HG03045 (cell line): Measurements from ENCODE around the gene STK24.
"Not testable (repeated sequence)": the region's sequence is repeated elsewhere in the genome, so short reads cannot be mapped to it uniquely, and the experiment has no call there.

ENCODE experiments used
- ATAC-seq: cut with Tn5 transposase; IDR thresholded peaks from one replicate; pipeline ENCODE4 v1.9.1; 2021; ENCODE audit warnings: mild to moderate bottlenecking, moderate library complexity; ENCODE audit not compliant: unreplicated experiment

The STK24 gene

DNA sequence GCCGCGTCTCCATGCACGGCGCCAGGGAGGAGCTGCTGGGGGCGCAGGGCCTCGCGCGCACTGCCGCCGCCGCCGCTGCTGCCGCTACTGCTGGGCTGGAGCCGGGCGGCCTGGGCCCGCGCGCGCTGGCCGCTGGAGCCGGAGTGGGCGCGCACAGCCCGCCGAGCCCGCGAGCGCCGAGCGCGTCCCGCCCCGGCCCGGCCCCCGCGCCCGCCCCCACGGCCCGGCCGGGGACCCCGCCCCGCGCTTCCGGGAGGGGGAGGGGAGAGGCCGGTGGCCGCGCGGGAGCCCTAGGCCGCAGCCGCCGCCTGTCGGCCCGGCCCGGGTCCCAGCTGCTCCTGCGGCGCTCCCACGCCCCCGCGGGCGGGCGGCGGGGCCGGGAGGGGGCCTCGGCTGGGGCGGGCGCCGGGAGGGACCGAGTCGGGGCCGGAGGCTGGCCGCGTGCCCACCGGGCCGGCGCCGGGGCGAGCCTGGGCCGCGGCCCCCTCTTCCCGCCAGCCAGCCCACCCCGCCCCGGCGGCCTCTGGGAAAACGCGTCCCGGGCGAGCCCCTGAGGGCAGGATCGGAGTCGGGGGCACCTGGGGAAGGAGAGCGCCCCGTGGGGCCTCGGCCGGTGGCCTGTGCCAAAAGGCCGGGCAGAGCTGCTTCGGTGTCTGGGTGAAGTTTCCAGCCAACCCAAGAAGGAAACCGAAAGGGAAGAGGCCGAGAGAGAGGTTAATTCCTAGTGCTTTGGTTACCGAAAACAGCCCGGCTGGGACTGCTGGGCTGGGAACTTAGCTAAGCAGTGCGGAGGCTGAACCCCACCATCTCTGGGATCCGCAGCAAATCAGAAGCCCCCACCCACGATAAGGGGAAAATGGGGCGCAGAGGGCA, at the start of gene STK24:
Gene STK24, minus strand, starts transcription at position 145 of the 873 bp plus-strand sequence. CDS start 321 bp downstream, outside the sequence.
- ATAC-seq, result peak; percentile 72

DNA sequence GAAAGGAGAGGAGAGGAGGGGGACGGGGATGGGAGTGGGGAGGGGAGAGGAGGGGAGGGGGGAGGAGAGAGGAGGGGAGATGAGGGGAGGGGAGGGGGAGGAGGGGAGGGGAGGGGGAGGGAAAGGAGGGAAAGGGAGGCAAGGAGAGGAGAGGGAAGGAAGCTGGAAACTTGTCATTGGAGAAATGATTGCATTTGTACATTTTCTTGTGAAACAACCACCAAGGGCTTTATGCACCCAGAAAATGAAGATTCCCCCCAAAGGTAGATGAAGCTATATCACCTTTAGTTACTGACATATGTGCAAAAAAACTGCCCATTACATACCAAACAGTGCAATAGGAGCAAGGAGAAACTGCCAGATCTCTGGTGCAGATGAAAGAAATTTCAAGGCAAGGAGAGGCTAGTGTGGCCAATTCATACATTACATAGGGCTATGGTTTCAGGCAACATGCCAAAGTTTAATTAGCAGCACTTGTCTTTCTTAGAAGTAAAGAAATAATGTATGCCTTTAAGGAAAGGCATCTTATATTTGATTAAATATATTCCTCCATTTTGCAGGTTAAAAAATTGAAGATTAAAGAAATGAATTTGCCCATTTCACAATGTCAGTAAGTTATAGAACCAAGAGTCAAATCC, 49.5 kb upstream of the STK24 start:
- no peak for ATAC-seq

DNA sequence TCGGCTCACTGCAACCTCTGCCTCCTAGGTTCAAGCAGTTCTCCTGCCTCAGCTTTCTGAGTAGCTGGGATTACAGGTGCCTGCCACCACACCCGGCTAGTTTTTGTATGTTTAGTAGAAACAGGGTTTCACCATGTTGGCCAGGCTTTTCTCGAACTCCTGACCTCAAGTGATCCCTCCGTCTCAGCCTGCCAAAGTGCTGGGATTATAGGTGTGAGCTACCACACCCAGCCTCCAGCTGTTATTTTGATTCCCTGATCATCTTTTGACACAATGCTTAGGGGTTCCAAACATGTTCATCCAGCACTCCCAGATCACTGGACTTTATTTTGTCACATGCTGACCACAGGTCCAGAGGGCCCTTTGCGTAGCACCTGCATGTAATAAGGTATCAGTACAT, 47.7 kb upstream of the STK24 start:
- ATAC-seq, result not testable (repeated sequence)

DNA sequence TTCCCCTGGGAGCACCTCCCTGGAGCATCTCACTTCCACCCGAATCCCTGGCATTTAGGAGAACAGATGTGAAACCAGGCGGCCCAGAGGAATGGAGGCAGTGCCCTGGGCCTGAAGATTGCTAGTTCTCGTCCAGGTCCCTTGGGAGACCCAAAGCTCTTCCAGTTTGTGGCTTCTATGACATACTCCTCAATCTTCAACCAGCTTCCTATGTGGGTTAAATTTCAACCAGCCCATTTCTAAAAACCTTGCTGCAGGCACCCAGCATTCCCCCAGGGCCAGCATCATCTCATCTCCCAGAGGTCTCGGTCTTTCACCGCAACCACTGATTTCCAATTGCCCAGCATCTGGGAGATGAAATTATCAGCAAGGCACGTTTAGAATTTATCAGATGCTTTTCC, 46.0 kb upstream of the STK24 start:
- no peak for ATAC-seq

GRCh38 chr13:98619556-98619955, 42.6 kb upstream of the STK24 start:
- ATAC-seq, result no peak

DNA sequence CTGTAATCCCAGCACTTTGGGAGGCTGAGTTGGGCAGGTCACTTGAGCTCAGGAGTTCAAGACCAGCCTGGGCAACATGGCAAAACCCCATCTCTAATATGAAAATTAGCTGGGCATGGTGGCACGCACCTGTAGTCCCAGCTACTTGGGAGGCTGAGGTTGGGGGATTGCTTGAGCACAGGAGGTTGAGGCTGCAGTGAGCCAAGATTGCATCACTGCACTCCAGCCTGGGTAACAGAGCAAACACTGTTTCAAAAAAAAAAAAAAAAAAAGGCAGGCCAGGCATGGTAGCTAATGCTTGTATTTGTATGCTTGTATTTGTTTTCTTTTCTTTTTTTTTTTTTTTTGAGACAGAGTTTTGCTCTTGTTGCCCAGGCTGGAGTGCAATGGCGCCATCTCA, 38.7 kb upstream of the STK24 start:
- ATAC-seq, result not testable (repeated sequence)

GRCh38 chr13:98613591-98613990, 36.7 kb upstream of the STK24 start:
- ATAC-seq, result no peak

GRCh38 chr13:98609756-98610155, 32.8 kb upstream of the STK24 start:
- ATAC-seq, result no peak

DNA sequence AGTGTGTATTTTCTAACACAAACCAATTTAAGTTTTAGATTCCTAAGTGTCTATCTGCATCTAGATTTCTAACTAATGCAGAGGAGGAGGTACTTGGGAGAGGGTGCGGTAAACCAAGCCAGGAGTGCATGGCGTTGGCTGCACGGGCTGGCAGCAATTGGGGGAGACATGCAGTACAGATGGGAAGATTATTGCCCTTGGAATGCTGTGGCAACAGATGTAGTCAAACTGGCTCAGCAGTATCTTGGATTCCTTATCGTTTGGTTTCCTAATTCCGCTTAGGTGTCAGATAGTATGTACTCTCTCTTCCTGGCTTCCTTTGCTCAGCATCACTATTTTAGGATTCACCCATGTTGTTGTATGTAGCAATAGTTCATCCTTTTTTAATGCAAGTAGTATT, 29.4 kb upstream of the STK24 start:
- no peak for ATAC-seq

DNA sequence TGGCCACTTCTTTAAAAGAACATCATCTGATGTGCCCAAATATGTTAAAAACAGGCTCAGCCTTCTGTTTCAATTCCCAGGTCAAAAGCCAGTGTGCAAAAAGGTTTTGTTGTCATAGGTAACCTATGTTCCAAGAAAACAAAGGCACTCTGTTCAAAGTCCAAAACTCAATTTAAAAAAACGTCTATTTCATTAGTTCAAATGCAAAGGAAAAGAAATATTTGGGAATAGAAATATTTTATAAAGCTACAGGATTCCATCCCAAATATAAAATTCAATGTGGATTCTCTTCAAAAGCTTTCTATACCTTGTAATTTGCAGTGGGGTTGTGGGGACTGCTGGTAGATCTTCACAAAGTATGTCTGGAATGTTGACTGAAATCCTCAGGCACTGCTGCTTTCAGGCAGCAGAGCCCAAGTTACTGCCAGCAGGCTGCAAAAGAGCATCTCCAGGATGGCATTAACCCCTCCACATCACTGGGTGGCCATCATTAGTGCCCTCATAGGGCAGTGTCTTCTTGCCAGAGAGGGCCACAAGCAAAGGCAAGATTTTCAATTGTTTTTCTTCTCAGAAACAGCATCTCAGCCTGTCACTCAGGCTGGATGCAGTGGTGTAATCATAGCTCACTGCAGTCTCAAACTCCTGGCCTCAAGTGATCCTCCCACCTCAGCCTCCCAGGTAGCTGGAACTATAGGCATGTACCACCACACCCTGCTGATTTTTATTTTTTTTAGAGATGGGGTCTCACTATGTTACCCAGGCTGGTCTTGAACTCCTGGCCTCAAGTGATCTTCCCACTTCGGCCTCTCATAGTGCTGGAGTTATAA, 22.8 kb upstream of the STK24 start:
- ATAC-seq, result no peak

DNA sequence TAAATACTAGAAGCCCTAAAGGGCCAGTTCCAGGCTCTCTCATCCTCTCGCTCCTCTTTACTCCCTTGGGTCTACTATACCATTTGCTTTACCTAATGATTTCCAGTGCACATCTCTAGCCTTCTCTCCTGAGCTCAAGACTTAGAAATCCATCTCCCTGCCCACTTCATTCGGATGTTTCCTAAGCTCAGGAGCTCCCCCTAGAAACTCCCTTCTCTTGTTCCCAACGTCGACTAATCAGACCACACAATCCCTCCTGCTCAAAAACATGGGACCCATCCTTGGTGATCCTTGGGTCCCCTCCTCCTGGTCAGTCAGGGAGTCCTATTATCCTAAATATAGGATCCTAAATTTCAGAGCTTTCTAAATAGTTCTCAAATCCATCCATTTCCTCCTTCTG, 21.1 kb upstream of the STK24 start:
- no peak for ATAC-seq

GRCh38 chr13:98595134-98595533, 18.2 kb upstream of the STK24 start:
- ATAC-seq, result no peak

DNA sequence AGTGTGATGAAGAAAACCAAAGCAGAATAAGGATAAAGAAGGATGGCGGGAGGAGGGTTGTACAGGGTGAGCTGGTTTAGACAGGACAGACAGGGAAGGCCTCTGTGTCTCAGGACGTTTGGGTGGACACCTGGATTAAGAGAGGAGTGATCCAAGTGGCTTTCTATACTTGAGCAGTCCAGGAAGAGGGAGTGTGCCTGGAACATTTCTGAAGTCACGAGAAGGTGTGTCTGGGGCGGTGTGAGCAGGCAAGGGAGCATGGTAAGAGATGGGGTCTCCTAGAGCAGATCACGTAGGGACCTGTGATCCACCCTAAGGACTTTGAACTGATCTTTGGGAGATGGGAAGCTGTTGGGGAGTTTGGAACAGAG, 15.4 kb upstream of the STK24 start:
- no peak for ATAC-seq

DNA sequence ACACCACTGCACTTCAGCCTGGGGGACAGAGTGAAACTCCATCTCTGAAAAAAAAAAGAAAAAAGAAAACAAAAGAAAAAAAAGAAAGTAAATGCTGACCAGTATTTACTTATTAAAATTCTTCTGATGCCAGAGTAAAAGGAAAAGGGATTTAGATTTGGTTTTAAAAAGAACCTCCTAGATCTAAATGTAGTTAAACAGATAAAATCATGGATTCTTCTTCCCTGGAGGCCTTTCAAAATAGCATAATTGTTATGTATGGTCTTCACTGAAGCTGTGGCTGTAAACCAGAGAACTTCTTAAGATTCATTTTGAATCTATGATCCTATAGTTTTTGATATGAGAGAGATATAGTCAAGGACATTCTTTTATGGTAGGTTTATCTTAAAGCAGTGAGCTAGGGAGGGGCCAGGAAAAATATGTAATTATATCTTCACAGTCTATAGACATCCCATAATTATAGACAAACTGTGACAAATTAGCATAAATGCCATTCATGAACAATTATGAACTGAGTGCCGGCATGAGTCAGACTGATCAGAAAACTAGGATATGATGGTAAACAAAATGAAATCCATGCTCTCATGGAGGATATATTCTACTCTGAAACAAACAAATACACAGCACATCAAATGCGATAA, 14.9 kb upstream of the STK24 start:
- ATAC-seq, result no peak

DNA sequence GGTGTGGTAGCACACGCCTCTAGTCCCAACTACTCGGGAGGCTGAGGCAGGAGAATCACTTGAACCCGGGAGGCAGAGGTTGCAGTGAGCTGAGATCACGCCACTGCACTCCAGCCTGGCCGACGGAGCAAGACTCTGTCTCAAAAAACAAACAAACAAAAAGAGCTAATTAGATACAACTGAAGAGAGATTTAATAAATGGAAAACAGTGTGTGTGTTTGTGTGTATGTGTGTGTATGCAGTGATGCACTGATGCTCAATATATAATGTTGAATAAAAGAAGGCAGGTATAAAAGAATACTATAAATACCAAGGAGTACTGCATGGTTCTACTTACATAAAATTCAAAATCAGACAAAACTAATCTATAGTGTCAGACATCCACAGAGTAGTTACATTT, 13.6 kb upstream of the STK24 start:
- ATAC-seq, result not testable (repeated sequence)

- ATAC-seq, result not testable (repeated sequence)
Measured at GRCh38 chr13:98589516-98589915, 12.6 kb upstream of the STK24 start.

GRCh38 chr13:98586400-98587345, 9.8 kb upstream of the STK24 start:
- ATAC-seq, result no peak

- no peak for ATAC-seq
Measured at GRCh38 chr13:98585946-98586345, 9.0 kb upstream of the STK24 start.

DNA sequence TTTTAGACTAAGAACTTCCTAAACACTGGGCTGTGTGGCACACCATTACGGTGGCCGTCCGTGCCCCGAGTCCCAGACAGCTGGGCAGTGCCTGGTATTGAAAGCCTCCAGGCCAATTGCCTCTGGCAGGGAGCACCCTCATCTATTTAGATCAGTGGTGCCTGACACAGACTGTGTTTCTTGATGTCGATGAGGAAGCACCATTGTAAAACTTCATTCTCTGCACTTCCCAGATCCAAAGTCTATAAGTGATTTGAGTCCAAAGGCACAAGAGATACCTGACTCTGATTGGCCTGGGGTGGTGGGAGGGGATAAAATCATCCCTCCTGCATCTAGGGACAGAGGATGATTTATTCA, 8.5 kb upstream of the STK24 start:
- no peak for ATAC-seq
